Chondrocyte (in vitro differentiated cells): Measurements from ENCODE around the gene ALKBH4. TPM values are rescaled to one million over a fixed set of nuclear protein-coding genes. Genes with fewer than 3 reads are reported as not detected.
A peak's percentile ranks its signal among the peaks of the same experiment; 100 is the strongest.
"Not testable (repeated sequence)": the region's sequence is repeated elsewhere in the genome, so short reads cannot be mapped to it uniquely, and the experiment has no call there.

Experiments
- DNase-seq: peaks from one replicate; pipeline ENCODE4 v3.0.0; 2021; ENCODE audit warnings: mixed read lengths, low spot score
- H3K27ac Mint-ChIP-seq: one replicate; pipeline ENCODE4 v1.8.0; 2021; ENCODE audit warnings: mild to moderate bottlenecking, moderate library complexity, mixed read lengths; ENCODE audit not compliant: unreplicated experiment
- H3K27me3 Mint-ChIP-seq: 2 replicates; pipeline ENCODE4 v1.8.0; 2021; ENCODE audit warnings: low read depth, mixed read lengths
- H3K36me3 Mint-ChIP-seq: 2 replicates; pipeline ENCODE4 v1.8.0; 2021; ENCODE audit warnings: low read depth, mixed read lengths
- H3K4me1 Mint-ChIP-seq: 2 replicates; pipeline ENCODE4 v1.8.0; 2021; ENCODE audit warnings: low read depth, mild to moderate bottlenecking, mixed read lengths
- H3K4me3 Mint-ChIP-seq: one replicate; pipeline ENCODE4 v1.8.0; 2021; ENCODE audit warnings: mild to moderate bottlenecking, moderate library complexity, mixed read lengths; ENCODE audit not compliant: unreplicated experiment
- H3K9me3 Mint-ChIP-seq: 2 replicates; pipeline ENCODE4 v1.8.0; 2021; ENCODE audit warnings: low read depth, mixed read lengths
- long read RNA-seq: library from polyadenylated mRNA; stranded (forward); transcript quantifications from one replicate; pipeline ENCODE4 v2.0.0, GENCODE V29; 2021
- total RNA-seq: library from RNA; stranded (reverse); gene quantifications from 3 replicates; pipeline ENCODE4 v1.2.1, GENCODE V29; 2021
- TF ChIP-seq, protein P1 (sequence below): fragments of 200-600 bp; sonication (generic); IDR thresholded peaks from 2 replicates; pipeline ENCODE4 v1.5.0; 2021; ENCODE audit warnings: antibody characterized with exemption, mild to moderate bottlenecking, moderate library complexity

Gene ALKBH4, protein sequence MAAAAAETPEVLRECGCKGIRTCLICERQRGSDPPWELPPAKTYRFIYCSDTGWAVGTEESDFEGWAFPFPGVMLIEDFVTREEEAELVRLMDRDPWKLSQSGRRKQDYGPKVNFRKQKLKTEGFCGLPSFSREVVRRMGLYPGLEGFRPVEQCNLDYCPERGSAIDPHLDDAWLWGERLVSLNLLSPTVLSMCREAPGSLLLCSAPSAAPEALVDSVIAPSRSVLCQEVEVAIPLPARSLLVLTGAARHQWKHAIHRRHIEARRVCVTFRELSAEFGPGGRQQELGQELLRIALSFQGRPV
- 6.9 to 12.2 TPM (median 9.2 TPM) in 3 replicates for total RNA-seq
- long read RNA-seq, transcript ALKBH4-201 (3 exons, 2,105 nt), result major isoform, 16 of 21 reads
- long read RNA-seq, partial matches to known transcripts, result 1 of 21 reads
- long read RNA-seq, other reads (novel, unspliced or antisense), result 4 of 21 reads

DNA sequence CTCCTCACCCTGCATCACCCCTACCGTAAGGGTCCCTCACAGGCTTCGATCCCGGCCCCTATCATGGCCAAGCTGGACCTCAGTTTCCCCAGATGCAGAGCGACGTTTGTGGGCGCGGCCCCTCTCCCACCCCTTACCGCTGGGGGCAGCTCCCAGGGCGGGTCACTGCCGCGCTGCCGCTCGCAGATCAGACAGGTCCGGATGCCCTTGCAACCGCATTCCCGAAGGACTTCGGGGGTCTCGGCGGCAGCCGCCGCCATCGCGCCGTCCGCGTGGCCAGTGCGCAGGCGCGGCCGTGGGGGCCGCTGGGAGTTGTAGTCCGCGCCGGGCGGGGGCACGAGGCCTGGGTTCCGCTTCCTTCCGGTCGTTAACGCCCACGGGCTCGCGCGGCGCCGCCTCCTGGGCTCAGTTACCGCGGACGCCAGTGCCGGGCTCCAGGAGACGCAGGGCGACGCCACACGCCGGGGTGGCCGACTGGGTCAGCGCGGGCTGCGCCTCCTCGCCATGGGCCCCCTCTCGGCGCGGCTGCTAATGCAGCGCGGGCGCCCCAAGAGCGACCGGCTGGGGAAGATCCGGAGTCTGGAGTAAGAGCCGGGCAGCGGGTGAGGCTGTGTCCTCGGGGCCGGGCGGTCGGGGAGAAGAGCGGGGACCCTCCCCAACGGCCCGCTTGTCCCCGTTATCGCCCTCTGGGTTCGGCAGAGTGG lies at the start of gene ALKBH4, which contains the start of gene LRWD1:
ALKBH4 (minus strand) TSS at position 287 of the 704 bp plus-strand sequence; CDS start at position 260, 27 bp downstream.
LRWD1 (plus strand) TSS at position 408 of the 704 bp plus-strand sequence; CDS start at position 505, 97 bp downstream.
- peak within 1 kb of the TSS; percentile 74 for H3K27ac Mint-ChIP-seq
- no peaks in the 10 kb centered on the region for H3K9me3 Mint-ChIP-seq
- H3K36me3 Mint-ChIP-seq, result peaks cover 2% of the 10 kb centered on the region
- peak; percentile 98 for DNase-seq
- TF ChIP-seq, protein P1, sequence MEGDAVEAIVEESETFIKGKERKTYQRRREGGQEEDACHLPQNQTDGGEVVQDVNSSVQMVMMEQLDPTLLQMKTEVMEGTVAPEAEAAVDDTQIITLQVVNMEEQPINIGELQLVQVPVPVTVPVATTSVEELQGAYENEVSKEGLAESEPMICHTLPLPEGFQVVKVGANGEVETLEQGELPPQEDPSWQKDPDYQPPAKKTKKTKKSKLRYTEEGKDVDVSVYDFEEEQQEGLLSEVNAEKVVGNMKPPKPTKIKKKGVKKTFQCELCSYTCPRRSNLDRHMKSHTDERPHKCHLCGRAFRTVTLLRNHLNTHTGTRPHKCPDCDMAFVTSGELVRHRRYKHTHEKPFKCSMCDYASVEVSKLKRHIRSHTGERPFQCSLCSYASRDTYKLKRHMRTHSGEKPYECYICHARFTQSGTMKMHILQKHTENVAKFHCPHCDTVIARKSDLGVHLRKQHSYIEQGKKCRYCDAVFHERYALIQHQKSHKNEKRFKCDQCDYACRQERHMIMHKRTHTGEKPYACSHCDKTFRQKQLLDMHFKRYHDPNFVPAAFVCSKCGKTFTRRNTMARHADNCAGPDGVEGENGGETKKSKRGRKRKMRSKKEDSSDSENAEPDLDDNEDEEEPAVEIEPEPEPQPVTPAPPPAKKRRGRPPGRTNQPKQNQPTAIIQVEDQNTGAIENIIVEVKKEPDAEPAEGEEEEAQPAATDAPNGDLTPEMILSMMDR, result peak; percentile 58
- peaks cover 19% of the 10 kb centered on the region for H3K4me1 Mint-ChIP-seq
- no peaks in the 10 kb centered on the region for H3K27me3 Mint-ChIP-seq
- H3K4me3 Mint-ChIP-seq, result peak within 1 kb of the TSS; percentile 97

- H3K4me1 Mint-ChIP-seq, H3K9me3 Mint-ChIP-seq, H3K27me3 Mint-ChIP-seq, H3K27ac Mint-ChIP-seq, DNase-seq, H3K36me3 Mint-ChIP-seq: not testable (repeated sequence)
- H3K4me3 Mint-ChIP-seq, result peak overlapping the region; percentile 12
These were observed 48.1 kb upstream of the ALKBH4 start for GRCh38 chr7:102512642-102513221.

- not testable (repeated sequence) for H3K4me3 Mint-ChIP-seq, DNase-seq, H3K27me3 Mint-ChIP-seq, H3K4me1 Mint-ChIP-seq, H3K36me3 Mint-ChIP-seq, H3K27ac Mint-ChIP-seq, H3K9me3 Mint-ChIP-seq
These were observed 47.3 kb upstream of the ALKBH4 start for GRCh38 chr7:102511860-102512522.

DNA sequence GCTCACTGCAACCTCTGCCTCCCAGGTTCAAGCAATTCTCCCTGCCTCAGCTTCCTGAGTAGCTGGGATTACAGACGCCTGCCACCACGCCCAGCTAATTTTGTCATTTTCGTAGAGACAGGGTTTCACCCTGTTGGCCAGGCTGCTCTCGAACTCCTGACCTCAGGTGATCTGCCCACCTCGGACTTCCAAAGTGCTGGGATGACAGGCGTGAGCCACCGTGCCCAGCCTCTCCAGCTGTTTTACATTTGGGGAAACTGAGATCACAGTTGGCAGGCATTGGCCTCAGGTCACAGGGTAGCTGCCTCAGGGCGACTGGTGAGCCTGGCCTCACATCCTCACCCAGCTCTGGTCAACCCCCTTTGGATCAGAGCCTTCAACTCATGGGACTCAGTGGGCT lies 45.9 kb upstream of the ALKBH4 start:
- H3K27me3 Mint-ChIP-seq, H3K4me1 Mint-ChIP-seq, H3K9me3 Mint-ChIP-seq, H3K27ac Mint-ChIP-seq, H3K36me3 Mint-ChIP-seq, H3K4me3 Mint-ChIP-seq, DNase-seq: not testable (repeated sequence)

DNA sequence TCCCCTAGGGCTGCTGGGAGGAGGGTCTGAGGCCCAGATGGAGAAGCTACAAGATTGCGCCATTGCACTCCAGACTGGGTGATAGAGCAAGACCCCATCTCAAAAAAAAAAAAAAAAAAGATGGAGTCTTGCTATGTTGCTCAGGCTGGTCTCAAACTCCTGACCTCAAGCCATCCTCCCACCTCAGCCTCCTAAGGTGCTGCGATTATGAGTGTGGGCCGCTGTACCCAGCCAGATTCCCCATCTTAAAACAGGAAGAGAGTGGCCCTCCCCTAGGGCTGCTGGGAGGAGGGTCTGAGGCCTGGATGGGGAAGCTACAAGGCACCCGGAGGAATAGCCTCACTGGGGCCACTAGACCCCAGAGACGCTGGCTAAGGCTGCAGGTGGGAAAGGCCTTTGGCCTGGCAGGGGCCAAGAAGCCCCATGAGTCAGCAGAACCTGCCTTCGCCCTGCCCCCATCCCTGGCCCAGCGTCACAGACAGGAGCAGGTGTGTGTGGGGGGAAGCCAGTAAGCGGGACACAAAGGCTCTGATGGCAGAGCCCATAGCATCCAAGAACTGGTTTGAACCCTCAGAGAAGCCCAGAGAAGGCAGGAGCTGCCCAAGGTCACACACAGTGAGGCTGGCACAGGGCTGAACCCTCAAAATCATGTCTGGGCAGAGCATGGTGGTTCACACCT lies 42.9 kb upstream of the ALKBH4 start:
- not testable (repeated sequence) for H3K4me1 Mint-ChIP-seq, H3K27ac Mint-ChIP-seq, H3K4me3 Mint-ChIP-seq, DNase-seq, H3K36me3 Mint-ChIP-seq, H3K27me3 Mint-ChIP-seq, H3K9me3 Mint-ChIP-seq

- not testable (repeated sequence) for H3K36me3 Mint-ChIP-seq, DNase-seq, H3K4me3 Mint-ChIP-seq, H3K27me3 Mint-ChIP-seq, H3K27ac Mint-ChIP-seq, H3K4me1 Mint-ChIP-seq, H3K9me3 Mint-ChIP-seq
These were observed 40.9 kb upstream of the ALKBH4 start for GRCh38 chr7:102505298-102506185.

- not testable (repeated sequence) for H3K27ac Mint-ChIP-seq, H3K9me3 Mint-ChIP-seq, H3K4me3 Mint-ChIP-seq, H3K36me3 Mint-ChIP-seq, DNase-seq, H3K4me1 Mint-ChIP-seq, H3K27me3 Mint-ChIP-seq
These were observed 38.5 kb upstream of the ALKBH4 start for GRCh38 chr7:102503141-102503540.

- not testable (repeated sequence) for H3K4me1 Mint-ChIP-seq, H3K4me3 Mint-ChIP-seq, DNase-seq, H3K9me3 Mint-ChIP-seq, H3K27ac Mint-ChIP-seq, H3K27me3 Mint-ChIP-seq, H3K36me3 Mint-ChIP-seq
These were observed 33.7 kb upstream of the ALKBH4 start for GRCh38 chr7:102498321-102498720.

DNA sequence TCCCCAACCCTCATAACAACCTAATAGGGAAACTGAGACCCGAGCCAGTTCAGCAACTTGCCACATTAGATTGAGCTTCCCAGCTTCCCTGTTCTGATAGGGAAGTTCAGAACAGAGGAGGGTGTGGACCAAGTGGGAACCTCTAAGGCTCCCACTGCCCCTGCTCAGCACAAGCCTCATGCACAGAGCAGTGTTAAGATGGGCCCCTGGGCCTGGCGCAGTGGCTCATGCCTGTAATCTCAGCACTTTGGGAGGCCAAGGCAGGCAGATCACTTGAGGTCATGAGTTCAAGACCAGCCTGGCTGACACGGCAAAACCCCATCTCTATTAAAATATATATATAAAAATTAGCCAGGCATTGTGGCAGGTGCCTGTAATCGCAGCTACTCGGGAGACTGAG lies 32.6 kb upstream of the ALKBH4 start:
- not testable (repeated sequence) for H3K9me3 Mint-ChIP-seq, H3K36me3 Mint-ChIP-seq, H3K4me3 Mint-ChIP-seq, H3K27ac Mint-ChIP-seq, H3K4me1 Mint-ChIP-seq, H3K27me3 Mint-ChIP-seq, DNase-seq

- H3K9me3 Mint-ChIP-seq, result not testable (repeated sequence)
These were observed 32.2 kb upstream of the ALKBH4 start for GRCh38 chr7:102496861-102497260.

More at GRCh38 chr7:102496861-102497260, 32.2 kb upstream of the ALKBH4 start:
- H3K27me3 Mint-ChIP-seq, H3K27ac Mint-ChIP-seq, H3K4me1 Mint-ChIP-seq, H3K4me3 Mint-ChIP-seq, DNase-seq, H3K36me3 Mint-ChIP-seq: not testable (repeated sequence)
